Common myeloid progenitor, CD34-positive (primary cell): ENCODE data around the gene DCAF8.

Experiments
- CTCF ChIA-PET: fragments of 350-600 bp; sonication (Branson Sonifier 250); formaldehyde crosslinking; loops from one replicate; lab custom pipeline; 2021; ENCODE audit warnings: antibody characterized with exemption; lab: Charles Lee
- POLR2A ChIA-PET: fragments of 350-600 bp; sonication (Branson Sonifier 250); formaldehyde crosslinking; loops from one replicate; lab custom pipeline; 2021; ENCODE audit warnings: antibody characterized with exemption; lab: Charles Lee
- DNase-seq, 3 donors: peaks; one replicate each; pipeline versions ENCODE4 v3.0.0 to v3.0.0-alpha.2; 2013
- H3K27ac ChIP-seq, 2 experiments: 1 replicate in 1 of 2; 2 replicates in 1 of 2; pipeline ENCODE4 v1.7.0; 2013; ENCODE audit warnings: inconsistent platforms in 2 of 2, low read length in 2 of 2, mild to moderate bottlenecking in 2 of 2, low read depth in 1 of 2, moderate library complexity in 1 of 2; ENCODE audit not compliant: severe bottlenecking in 2 of 2, insufficient read depth in 1 of 2, poor library complexity in 1 of 2
- H3K27me3 ChIP-seq, 5 experiments: replicated peaks in 2 of 5; 1 replicate in 3 of 5; 2 replicates in 2 of 5; pipeline versions ENCODE4 v1.6.1 to v1.7.0; 2013; ENCODE audit warnings: low read length in 4 of 5, mild to moderate bottlenecking in 2 of 5, moderate library complexity in 2 of 5, inconsistent platforms in 1 of 5; ENCODE audit not compliant: insufficient read depth in 5 of 5, control insufficient read depth in 4 of 5
- H3K36me3 ChIP-seq, 4 experiments: 1 replicate in 2 of 4; 2 replicates in 2 of 4; pipeline versions ENCODE4 v1.6.1 to v1.7.0; 2013; ENCODE audit warnings: low read length in 3 of 4, control low read depth in 1 of 4, mild to moderate bottlenecking in 1 of 4; ENCODE audit not compliant: control insufficient read depth in 4 of 4, insufficient read depth in 4 of 4
- H3K4me1 ChIP-seq, 4 experiments: 1 replicate in 3 of 4; 2 replicates in 1 of 4; pipeline versions ENCODE4 v1.6.1 to v1.7.1; 2013; ENCODE audit warnings: low read length in 3 of 4, mild to moderate bottlenecking in 3 of 4, control low read depth in 1 of 4, inconsistent platforms in 1 of 4, moderate library complexity in 1 of 4; ENCODE audit not compliant: control insufficient read depth in 4 of 4, insufficient read depth in 4 of 4; ENCODE audit errors: control extremely low read depth in 1 of 4
- H3K4me3 ChIP-seq, 7 experiments: 1 replicate in 4 of 7; 2 replicates in 3 of 7; pipeline versions ENCODE4 v1.5.1 to v1.7.0; 2013; ENCODE audit warnings: mild to moderate bottlenecking in 7 of 7, low read length in 6 of 7, moderate library complexity in 6 of 7, inconsistent platforms in 2 of 7, low read depth in 2 of 7, control low read depth in 1 of 7; ENCODE audit not compliant: insufficient read depth in 4 of 7, control insufficient read depth in 1 of 7; ENCODE audit errors: extremely low read depth in 1 of 7
- H3K9me3 ChIP-seq, 5 experiments: 1 replicate in 4 of 5; 2 replicates in 1 of 5; pipeline versions ENCODE4 v1.6.1 to v1.7.1; 2013; ENCODE audit warnings: low read length in 4 of 5, mild to moderate bottlenecking in 2 of 5, inconsistent platforms in 1 of 5, low read depth in 1 of 5, moderate library complexity in 1 of 5; ENCODE audit not compliant: control insufficient read depth in 4 of 5, insufficient read depth in 2 of 5; ENCODE audit errors: control extremely low read depth in 1 of 5
- WGBS: methylation state at CpG from one replicate; pipeline ENCODE4 v1.1.5; 2013; ENCODE audit not compliant: insufficient coverage; 5-methylcytosine and 5-hydroxymethylcytosine counted together

DCAF8 gene

DNA sequence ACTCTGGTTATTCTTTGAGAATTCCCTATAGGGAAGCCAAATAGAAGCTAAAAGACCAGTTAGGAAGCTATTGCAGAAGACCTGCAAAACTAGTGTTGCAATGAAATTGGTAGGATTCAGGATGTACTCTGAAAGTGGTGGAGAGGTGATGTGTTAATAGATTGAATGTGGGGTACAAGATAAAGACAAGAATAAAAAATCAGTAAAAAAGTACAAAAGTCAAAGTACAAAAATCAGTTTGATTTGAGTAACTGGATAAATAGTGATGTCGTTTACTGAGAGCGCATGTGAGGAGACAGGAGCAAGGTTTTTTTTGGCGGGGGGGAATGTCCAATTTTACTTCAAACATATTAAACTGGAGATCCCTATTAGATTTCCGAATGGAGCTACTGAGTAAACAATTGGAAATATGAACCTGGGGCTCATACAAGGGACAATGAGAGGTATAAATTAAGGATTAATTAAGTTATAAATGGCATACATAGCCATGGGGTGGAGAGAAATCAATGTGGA is 2.5 kb upstream of the DCAF8 start:
- peaks cover 8 to 23% (median 20%) of the 10 kb centered on the region in 4 experiments for H3K4me1 ChIP-seq
- H3K27ac ChIP-seq, result no peak overlapping the region
- CTCF ChIA-PET, result interaction anchor here (0.7 to 8.2 kb wide), 6 partner anchors 10 to 164 kb away, joined by 3 to 59 read pairs (median 4); no protein-coding TSS in a partner anchor
- POLR2A ChIA-PET, result interaction anchor here (0.7 to 1.8 kb wide), 2 partner anchors 19 to 286 kb away, joined by 3 to 5 read pairs; no protein-coding TSS in a partner anchor
- no peak overlapping the region for H3K4me3 ChIP-seq
- no peak for DNase-seq
- H3K36me3 ChIP-seq, result no peaks in the 10 kb centered on the region
- H3K9me3 ChIP-seq, result no peaks in the 10 kb centered on the region
- WGBS, result no CpG with 5 or more reads among the region's 4 CpGs
- H3K27me3 ChIP-seq, result no peaks in the 10 kb centered on the region

DNA sequence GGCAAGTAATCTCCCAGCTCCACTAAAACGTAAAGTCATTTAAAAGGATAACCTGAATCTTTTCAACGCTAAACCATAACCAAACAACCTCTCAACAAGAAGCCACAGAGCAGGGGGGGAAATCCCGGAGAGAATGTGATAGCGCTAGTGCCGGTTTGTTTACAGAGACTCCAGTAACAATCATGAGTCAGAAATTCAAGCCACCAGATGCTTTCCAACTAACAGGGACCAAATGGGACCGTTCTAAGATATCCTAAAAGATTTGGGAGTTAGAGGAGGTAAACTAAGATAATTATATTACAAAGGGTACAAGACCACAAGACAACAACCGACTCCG is 825 bp downstream of the DCAF8 start:
- H3K36me3 ChIP-seq, result peaks cover 0 to 8% (median 3%) of the 10 kb centered on the region in 4 experiments
- H3K27me3 ChIP-seq, result no peaks in the 10 kb centered on the region
- no CpG with 5 or more reads among the region's 8 CpGs for WGBS
- H3K4me1 ChIP-seq, result peaks cover 8 to 40% (median 21%) of the 10 kb centered on the region in 4 experiments
- ChIA-PET CTCF (interaction anchor here (1.2 to 8.2 kb wide), 4 partner anchors 10 to 160 kb away, joined by 3 to 59 read pairs (median 15); partner anchors contain the start of gene PEX19), POLR2A (no interaction called here)
- peak; percentile 75 to 89 (median 89) for DNase-seq
- peak overlapping the region; percentile 99 for H3K27ac ChIP-seq
- H3K4me3 ChIP-seq, result peak overlapping the region; percentile 88 to 99 (median 97)
- no peaks in the 10 kb centered on the region for H3K9me3 ChIP-seq

DNA sequence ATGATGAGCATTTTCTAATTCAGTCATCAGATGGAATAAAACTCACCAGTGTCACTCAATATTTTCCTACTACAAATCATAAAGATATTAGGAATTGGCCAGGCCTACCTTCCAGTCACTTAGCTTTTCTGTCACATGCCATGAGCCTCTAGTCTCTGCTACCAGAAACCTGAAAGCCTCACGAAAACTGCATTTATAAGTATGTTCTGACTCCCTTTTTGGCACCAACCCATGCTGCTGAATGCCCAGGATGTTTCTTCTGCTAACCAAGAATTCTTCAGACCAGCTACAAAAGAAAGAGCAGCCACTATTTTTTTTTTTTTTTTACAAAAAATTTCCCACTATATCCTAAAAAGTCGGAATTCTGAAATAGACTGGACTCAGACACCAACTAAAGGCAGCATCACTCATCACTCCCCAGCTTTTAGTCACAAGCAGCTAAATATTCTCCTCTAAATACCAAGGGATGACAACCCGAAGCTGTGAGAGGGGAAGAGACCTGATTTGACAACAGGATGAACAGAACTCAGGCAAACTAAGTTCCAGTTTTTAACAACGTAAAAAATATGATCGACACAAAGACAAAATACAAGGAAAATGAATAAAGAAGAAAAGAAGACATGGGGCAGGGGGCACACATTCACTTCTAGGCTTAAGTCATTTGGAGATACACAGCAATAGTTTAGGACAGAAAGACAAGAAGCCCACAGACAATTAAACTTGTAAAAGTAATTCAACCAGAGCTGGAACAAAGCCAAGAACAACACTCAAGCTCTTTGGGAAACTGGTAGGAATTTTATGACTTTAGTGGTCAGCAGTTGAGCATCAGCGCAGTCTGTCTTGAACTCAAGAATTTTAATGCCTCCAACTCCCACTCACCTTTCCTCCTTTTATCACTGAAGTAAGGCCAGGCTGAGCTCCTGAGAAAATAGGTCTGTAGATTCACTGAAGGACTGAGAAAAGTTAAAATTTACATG is 1.7 kb downstream of the DCAF8 start:
- ChIA-PET CTCF (interaction anchor here (0.7 to 8.2 kb wide), 7 partner anchors 9 to 365 kb away, joined by 3 to 59 read pairs (median 4); partner anchors contain the start of gene PEX19), POLR2A (no interaction called here)
- H3K36me3 ChIP-seq, result peaks cover 0 to 8% (median 4%) of the 10 kb centered on the region in 4 experiments
- H3K4me3 ChIP-seq, result peak overlapping the region in 6 of 7 experiments; percentile 88 to 99 (median 97)
- peak in 1 of 3 donors; percentile 11 for DNase-seq
- H3K27ac ChIP-seq, result peak overlapping the region; percentile 99
- peaks cover 8 to 44% (median 21%) of the 10 kb centered on the region in 4 experiments for H3K4me1 ChIP-seq
- WGBS, result 86% methylated on average over 3 of the region's 6 CpGs
- H3K9me3 ChIP-seq, result no peaks in the 10 kb centered on the region
- H3K27me3 ChIP-seq, result no peaks in the 10 kb centered on the region

DNA sequence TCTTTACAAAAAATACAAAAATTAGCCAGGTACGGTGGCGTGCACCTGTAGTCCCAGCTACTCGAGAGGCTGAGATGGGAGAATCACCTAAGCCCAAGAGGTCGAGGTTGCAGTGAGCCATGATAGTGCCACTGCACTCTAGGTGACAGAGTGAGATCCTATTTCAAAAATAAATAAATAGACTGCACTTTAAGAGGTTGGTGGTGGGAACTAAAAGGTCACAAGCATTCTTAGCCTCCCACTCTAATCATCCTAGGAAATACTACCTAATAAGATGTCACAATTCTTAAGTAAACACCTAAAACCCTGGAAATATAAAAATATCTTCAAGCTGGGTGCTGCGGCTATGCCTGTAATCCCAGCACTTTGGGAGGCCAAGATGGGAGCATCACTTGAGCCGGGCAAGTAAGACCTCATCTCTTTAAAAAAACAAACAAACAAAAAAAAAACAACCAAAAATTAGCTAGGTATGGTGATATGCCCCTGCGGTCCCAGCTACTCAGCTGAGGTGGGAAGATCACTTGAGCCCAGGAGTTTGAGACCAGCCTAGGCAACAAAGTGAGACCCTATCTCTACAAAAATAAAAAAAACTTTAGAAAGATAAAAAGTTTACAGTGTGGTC is 4.1 kb downstream of the DCAF8 start:
- peaks cover 5 to 11% (median 9%) of the 10 kb centered on the region in 4 experiments for H3K36me3 ChIP-seq
- CTCF ChIA-PET, result interaction anchor here (1.3 to 2.6 kb wide), 2 partner anchors 34 to 157 kb away, joined by 5 to 10 read pairs; no protein-coding TSS in a partner anchor
- POLR2A ChIA-PET, result interaction anchor here (1.0 kb wide), 1 partner anchor 150 kb away, joined by 3 read pairs; no protein-coding TSS in a partner anchor
- H3K4me1 ChIP-seq, result peaks cover 8 to 44% (median 21%) of the 10 kb centered on the region in 4 experiments
- no peak overlapping the region for H3K4me3 ChIP-seq
- DNase-seq, result no peak
- WGBS, result 98% methylated on average over 6 of the region's 7 CpGs
- no peaks in the 10 kb centered on the region for H3K9me3 ChIP-seq
- no peaks in the 10 kb centered on the region for H3K27me3 ChIP-seq
- H3K27ac ChIP-seq, result no peak overlapping the region

DNA sequence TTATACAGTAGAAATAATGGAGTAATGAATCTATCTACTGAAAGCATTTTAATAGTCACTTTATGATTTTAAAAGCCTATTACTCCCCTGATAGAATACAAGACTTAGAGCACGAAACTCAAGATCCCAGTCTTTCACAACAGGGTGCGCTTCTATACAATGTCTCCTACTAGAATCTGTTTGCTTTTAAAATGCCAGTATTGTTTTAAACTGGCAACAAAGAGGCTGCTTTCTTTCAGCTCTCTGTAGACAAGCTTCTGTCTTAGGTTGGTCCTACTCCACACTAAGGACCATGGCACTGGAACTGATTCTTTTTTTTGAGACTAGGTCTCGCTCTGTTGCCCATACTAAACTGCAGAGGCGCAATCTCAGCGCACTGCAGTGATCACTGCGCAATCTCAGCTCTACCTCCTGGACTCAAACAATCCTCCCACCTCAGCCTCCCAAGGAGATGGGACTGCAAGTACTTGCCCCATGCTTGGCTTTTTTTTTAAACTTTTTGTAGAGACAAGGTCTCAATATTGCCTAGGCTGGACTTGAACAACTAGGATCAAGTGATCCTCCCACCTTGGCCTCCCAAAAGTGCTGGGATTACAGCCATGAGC is 4.8 kb downstream of the DCAF8 start:
- ChIA-PET POLR2A (interaction anchor here (1.0 kb wide), 1 partner anchor 149 kb away, joined by 3 read pairs; no protein-coding TSS in a partner anchor), CTCF (interaction anchor here (0.9 to 2.6 kb wide), 4 partner anchors 34 to 363 kb away, joined by 3 to 10 read pairs (median 4); no protein-coding TSS in a partner anchor)
- Histone ChIP-seq H3K36me3 (peaks cover 5 to 14% (median 10%) of the 10 kb centered on the region in 4 experiments), H3K27ac (no peak overlapping the region), H3K4me3 (no peak overlapping the region), H3K9me3 (no peaks in the 10 kb centered on the region), H3K4me1 (peaks cover 8 to 37% (median 15%) of the 10 kb centered on the region in 4 experiments), H3K27me3 (no peaks in the 10 kb centered on the region)
- no peak for DNase-seq
- WGBS, result 98% methylated on average over 6 of the region's 6 CpGs

DNA sequence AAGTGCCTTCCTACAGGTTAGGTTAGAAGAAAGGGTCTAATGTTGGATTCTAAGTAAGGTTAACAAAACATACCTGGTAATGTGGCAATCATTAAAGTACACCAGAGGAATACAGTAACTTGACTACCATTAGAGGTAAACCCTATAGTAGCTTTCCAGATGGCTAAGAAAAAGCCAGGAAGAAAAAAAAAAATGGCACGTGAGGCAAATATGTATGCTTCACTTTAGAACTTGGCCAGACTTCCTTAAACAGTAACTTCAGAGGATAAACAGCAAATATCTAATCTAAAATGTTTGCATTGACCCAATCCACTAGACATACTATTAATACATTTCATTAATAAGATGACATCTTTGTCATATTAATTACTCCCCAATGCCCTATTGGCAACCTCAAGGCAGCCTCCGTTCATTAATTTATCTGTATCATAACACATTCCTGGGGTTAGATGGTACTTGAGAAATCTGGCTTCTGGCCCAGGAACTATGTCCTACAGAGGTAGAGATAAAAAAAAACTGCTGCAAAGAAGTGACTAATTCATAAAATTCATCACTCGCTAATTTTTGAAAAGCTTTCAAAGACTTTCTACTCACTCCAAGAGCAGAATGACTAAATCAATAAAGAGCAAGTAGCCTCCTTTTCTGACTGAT is 5.8 kb downstream of the DCAF8 start:
- peak overlapping the region in 1 of 2 experiments; percentile 38 for H3K27ac ChIP-seq
- POLR2A ChIA-PET, result no interaction called here
- peaks cover 5 to 17% (median 11%) of the 10 kb centered on the region in 4 experiments for H3K36me3 ChIP-seq
- no CpG with 5 or more reads among the region's 3 CpGs for WGBS
- CTCF ChIA-PET, result interaction anchor here (0.9 to 2.6 kb wide), 2 partner anchors 155 to 362 kb away, joined by 3 to 10 read pairs; no protein-coding TSS in a partner anchor
- no peaks in the 10 kb centered on the region for H3K9me3 ChIP-seq
- peaks cover 8 to 36% (median 15%) of the 10 kb centered on the region in 4 experiments for H3K4me1 ChIP-seq
- no peak overlapping the region for H3K4me3 ChIP-seq
- DNase-seq, result peak; percentile 18 to 71 (median 54)
- no peaks in the 10 kb centered on the region for H3K27me3 ChIP-seq
